Glomerular visceral epithelial cell (primary cell): ENCODE results near the gene LRP10.

Source experiments
- DNase-seq: peaks from one replicate; pipeline ENCODE4 v3.0.0-alpha.2; 2016; ENCODE audit errors: extremely low spot score

LRP10 gene

DNA sequence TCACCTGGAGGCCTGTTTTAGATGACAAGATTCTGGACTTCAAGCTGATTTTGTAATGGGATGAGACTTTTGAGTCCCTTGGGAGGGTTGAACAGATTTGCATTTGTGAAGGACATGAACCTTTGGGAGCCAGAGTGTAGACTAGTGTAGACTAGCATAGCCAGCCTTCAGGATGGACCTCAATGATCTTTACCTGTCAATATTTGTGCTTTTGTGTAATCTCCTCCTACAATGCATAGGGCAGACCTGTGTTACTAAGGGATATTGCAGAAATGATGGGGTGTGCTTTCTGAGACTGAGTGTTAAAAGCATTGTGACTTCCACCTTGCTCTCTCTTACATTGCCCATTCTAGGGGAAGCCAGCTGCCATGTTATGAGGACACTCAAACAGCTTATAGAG lies 9.9 kb upstream of the LRP10 start:
- DNase-seq: no peak

DNA sequence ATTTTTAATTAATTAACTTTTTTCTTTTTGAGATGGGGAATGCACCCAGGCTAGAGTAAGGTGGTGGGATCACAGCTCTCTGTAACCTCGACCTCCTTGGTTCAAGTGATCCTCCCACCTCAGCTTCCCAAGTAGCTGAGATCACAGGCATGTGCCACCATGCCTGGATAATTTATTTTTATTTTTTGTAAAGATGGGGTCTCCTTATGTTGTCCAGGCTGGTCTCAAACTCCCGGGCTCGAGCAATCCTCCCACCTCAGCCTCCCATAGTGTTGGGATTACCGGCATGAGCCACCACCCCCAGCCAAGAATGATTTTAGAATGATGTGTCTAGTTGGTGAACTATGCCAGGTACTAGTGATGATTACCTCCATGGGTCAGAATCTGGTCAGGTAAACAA lies 6.6 kb upstream of the LRP10 start:
- no peak for DNase-seq

DNA sequence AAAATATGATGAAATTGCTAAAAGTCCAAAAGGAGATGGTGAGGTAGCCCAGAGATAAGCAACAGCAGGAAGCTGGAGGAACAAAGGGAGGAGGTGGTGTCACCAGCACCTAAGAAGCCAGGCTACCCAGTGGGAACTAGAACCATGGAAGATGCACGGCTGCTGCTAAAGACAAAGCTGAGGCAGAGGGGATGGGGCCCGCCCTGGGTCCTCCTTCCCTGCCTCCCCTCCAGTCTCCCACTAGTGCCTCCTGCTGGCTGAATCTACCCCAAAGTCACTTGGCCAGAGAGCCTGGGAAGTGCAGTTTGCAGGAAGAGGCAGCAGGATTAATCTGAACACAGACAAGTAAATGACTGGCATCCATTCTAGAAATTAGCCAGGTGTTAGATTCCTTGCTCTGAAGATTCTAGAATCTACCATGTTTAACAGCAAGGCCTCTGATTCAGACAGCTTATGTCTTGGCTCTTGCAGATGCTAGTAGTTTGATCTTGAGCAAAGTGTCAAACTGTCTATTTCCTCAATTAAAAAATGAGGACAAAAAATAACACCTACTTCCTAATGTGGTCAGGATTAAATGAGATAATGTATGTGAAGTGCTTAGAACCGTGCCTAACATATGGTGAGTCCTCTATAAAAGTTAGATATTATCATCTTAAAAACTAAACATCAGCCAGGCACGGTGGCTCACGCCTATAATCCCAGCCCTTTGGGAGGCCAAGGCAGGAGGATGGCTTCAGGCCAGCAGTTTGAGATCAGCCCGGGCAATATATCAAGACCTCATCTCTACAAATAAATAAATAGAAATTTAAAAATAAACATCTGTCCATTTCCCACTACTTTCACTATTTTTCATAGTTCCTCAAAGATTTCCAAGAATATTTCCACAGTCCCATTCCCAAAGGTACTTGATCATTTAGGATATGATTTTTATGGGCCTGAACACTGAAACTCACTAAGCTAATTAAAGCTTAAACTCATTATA lies 5.8 kb upstream of the LRP10 start:
- DNase-seq: no peak

DNA sequence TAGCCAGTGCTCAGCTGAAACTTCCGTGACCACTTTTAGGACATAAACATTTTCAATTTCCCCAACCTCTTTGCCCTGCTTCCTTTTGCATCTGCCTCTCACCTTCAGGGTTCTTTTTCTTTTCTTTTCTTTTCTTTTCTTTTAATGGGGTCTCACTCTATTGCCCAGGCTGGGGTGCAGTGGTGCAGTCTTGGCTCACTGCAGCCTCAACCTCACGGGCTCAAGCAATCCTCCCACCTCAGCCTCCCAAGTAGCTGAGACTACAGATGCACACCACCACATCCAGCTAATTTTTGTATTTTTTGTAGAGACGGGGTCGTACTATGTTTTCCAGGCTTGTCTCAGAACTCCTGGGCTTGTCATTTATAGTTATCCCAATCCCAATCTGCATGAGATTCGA lies 4.7 kb upstream of the LRP10 start:
- no peak for DNase-seq

DNA sequence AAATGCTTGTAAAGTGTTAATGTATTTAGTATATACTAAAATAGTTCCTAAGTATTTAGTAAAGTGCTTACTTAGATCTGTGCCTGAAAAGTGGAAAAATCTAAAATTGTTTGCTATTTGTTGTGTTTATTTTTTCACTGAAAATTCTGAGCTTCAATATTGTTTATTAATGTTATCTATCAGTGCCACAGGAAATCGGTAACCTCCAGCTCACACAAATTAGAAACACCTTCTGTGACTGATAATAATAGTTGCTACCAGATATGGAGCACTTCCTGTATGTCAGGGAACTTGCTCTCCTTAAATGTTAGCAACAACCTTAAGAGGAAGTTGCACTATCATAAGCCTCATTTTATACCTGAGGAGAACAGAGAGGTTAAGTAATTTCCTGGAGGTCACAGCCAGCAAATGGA lies 723 bp upstream of the LRP10 start:
- DNase-seq: no peak

DNA sequence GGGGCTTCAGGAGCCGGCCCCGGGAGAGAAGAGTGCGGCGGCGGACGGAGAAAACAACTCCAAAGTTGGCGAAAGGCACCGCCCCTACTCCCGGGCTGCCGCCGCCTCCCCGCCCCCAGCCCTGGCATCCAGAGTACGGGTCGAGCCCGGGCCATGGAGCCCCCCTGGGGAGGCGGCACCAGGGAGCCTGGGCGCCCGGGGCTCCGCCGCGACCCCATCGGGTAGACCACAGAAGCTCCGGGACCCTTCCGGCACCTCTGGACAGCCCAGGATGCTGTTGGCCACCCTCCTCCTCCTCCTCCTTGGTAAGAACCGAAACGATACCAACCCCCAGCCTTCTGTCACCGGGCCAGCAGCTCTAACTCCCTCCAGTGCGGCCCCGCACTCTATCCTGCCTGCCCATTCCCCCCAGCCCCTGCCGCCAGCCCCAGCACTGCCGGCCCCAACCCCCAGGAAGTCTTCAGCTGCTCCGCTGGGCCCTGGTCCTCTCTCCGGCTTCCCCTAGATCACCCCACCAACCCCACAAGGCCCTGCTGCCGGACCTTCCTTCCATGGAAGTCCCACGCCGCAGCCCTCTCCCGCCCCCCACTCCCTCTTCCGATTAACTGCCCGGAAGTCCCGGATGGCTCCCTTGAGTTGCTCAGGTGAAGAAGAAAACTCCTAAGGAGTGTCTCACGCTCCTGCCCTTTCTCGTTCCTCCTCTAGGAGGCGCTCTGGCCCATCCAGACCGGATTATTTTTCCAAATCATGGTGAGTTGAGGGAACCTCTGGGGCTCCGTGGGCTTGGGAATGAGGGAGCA lies 693 bp downstream of the LRP10 start:
- DNase-seq: peak; percentile 91

DNA sequence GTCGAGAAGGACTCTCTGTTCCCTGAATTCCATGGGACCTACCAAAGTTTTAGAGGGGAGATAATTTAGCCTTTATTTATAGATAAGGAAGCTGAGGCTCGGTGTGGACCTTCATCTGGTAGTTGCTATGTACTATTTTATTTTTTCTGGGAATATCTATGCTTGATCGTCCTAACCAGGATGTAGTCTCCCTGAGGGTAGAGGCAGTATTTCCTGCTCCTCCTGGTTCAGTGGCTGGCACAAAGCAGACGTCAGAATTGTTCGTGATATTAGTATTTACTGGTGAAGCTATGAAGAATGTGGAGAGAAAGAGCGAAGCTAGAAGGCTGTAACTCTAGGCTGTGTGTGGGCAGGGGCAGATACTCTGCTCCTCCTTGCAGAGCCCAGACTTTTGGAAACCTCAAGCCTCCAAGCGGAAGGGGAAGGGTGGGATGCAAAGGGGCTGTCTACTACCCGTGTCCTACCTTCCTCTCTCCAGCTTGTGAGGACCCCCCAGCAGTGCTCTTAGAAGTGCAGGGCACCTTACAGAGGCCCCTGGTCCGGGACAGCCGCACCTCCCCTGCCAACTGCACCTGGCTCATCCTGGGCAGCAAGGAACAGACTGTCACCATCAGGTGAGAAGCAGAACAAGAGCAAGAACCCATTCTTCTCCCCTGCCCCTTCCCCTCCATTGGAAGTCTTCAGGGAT lies 1.4 kb downstream of the LRP10 start:
- DNase-seq: no peak

DNA sequence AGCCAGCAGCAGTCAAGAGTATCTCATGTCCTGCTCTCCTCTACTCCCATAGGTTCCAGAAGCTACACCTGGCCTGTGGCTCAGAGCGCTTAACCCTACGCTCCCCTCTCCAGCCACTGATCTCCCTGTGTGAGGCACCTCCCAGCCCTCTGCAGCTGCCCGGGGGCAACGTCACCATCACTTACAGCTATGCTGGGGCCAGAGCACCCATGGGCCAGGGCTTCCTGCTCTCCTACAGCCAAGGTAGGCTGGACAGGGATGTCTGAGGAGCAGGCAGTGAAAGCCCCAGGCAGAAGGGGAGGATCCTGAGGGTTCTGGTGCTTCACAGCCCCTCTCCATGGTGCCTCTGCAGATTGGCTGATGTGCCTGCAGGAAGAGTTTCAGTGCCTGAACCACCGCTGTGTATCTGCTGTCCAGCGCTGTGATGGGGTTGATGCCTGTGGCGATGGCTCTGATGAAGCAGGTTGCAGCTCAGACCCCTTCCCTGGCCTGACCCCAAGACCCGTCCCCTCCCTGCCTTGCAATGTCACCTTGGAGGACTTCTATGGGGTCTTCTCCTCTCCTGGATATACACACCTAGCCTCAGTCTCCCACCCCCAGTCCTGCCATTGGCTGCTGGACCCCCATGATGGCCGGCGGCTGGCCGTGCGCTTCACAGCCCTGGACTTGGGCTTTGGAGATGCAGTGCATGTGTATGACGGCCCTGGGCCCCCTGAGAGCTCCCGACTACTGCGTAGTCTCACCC lies 3.6 kb downstream of the LRP10 start:
- no peak for DNase-seq

DNA sequence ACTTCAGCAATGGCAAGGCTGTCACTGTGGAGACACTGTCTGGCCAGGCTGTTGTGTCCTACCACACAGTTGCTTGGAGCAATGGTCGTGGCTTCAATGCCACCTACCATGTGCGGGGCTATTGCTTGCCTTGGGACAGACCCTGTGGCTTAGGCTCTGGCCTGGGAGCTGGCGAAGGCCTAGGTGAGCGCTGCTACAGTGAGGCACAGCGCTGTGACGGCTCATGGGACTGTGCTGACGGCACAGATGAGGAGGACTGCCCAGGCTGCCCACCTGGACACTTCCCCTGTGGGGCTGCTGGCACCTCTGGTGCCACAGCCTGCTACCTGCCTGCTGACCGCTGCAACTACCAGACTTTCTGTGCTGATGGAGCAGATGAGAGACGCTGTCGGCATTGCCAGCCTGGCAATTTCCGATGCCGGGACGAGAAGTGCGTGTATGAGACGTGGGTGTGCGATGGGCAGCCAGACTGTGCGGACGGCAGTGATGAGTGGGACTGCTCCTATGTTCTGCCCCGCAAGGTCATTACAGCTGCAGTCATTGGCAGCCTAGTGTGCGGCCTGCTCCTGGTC lies 4.3 kb downstream of the LRP10 start:
- DNase-seq: no peak

DNA sequence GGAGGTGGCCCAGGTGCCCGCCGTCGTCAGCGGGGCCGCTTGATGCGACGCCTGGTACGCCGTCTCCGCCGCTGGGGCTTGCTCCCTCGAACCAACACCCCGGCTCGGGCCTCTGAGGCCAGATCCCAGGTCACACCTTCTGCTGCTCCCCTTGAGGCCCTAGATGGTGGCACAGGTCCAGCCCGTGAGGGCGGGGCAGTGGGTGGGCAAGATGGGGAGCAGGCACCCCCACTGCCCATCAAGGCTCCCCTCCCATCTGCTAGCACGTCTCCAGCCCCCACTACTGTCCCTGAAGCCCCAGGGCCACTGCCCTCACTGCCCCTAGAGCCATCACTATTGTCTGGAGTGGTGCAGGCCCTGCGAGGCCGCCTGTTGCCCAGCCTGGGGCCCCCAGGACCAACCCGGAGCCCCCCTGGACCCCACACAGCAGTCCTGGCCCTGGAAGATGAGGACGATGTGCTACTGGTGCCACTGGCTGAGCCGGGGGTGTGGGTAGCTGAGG lies 5.5 kb downstream of the LRP10 start:
- no peak for DNase-seq

DNA sequence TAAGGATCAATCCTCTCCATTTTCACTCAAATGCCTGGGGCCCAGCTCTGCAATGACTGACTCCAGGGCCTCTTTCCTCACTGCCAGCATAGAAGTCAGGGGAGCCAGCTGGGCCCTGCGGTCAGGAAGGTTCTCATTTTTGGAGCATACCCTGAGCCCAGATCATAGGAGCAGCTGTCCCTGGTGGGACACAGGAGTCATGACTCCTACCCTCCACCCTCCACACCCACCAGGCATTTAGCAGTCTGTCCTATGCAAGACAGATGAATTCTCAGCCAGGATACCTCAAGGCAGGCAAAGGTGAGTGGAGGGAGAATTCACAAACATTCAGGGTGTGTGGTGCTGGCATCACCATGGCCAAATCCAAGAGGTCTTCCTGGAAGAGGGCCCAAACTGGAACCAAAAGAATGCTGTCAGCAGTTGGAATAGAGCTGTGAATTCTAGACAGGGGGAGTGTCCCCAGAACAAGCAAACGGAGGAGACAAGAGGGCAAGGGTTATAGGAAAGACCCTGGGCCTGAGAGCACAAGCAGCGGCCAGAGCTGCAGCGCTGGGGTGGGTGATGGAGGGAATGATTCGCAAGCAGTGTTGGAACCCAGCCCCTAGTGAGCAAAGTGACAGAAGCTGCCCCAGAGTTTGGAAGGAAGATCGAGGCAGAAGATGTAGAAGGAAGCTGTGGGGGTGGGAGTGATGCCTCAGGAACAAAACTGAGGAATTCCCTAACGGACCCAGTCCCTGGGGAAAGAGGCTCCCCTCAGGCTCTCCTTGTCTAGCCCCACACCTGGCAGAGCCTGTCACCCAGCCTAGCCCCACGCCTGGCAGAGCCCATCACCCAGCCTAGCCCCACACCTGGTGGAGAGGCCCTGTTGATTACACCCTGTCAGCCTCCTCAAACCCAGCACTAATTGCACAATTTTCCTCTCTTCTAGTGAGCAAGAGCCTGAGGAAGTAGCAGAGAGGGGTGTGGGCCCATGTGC lies 7.0 kb downstream of the LRP10 start:
- no peak for DNase-seq

DNA sequence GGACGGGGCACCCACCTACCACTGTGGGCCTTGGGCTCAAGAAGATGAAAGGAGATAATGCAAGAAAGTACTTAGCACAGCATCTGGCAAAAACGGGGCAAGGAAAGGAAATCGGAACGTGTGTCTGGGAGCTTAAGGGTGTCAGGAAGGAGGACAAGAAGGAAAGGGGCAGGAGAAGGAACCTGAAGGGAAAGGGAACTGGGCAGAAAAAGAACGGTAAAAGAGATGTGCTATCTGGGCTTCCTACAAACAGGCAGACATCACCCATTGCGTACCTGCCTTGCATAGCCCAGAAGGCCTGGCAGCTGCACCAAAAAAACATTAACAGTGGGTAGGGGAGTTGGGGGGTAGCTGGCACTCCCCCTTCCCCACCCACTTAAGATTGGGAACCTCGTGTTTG lies 10.5 kb downstream of the LRP10 start:
- no peak for DNase-seq

DNA sequence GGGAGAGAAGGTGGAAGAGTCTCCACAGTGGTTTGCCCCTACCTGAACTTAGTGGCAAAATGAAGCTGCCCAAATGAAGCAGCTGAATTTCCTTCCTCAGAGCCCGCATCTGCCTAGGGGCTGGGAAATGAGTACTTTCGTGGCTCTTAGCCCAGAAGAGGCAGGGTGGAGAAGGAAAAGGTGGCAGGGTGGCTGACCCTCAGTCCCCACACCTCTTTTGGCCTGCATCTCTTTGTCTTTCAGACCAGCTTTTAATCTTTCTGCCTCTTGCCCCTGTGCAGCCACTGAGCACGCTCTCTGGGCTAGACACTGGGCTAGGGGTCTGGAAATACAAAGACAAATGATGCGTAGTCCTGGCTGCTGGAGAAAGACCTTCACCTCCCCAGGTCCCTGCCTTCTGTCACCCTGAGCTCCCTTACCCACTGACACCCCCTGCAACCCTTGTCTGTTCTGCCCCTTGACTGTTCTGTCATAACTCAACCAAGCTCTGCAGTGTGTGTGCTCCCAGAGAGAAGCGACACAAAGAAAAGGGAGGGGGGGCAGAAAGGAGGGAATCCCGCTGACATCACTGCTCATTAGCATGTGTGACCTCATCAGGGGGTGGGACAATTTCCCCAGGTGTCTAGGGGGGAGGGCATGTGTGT lies 11.1 kb downstream of the LRP10 start:
- DNase-seq: peak; percentile 56

DNA sequence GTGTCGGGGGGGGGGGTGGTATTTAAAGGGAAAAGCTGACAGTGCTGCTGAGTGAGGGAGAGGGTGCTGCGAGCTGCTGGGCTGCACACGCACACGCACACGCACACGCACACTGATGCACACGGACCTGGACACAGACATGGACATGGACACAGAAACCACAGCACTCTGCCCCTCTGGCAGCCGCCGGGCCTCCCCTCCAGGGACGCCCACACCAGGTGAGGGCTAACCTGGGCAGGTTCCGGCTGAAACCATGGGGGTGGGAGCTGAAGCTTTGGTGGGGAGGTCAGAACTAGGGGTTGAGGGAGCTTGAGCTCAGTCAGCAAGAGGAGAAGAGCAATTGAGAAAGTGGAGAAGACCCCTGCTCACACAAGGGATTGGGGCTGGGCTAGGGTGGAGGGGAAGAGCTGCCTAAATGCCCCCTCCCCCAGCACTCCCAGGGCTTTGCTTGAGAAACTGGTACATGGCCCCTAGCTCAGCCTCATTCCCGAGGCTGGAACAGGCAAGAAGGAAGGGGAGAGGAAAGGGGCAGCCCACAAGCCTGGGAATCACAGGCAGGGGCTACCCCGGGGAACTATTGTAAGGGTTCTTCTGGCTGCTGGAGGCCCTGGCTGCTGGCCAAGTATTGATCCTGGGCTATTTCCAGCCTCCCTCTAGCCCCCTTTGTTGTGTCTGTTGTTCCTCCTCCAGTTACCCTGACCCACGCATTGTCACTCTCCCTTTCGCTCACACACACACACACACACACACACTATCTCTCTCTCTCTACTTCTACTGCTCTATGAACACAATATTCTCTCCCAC lies 11.8 kb downstream of the LRP10 start, which contains the start of gene REM2:
Gene REM2 (plus strand): TSS at position 50 of the 804 bp plus-strand sequence. CDS start 66 bp downstream, at position 116.
- no peak for DNase-seq

DNA sequence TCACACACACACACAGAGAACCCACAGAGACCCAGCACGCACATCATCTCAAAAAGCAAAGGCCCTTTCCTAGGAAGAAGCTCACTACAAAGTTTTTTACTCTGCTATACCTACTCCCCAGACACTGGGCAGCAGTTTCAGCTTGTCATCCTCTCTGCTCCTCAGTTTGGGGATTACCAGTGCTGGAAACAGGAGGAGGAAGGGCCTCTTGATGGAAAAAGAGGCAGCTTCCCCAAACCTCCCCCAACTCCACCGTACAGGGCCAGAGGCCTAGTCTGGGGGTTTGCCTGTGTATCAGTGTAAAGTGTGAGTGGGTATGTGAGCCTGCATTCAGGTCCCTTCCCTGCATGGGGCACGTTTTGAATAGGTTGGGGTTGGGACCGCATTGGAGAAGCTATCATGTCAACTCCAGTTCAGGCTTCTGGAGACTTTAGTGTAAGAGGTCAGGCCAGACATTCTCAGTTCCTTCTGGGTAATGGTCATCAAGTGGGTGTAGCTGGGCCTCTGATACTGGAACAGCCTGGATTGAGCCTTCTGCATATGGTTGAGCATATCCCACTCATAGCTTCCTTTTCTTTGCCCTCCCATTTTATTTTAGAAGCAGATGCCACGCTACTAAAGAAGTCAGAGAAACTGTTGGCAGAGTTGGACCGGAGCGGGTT lies 12.7 kb downstream of the LRP10 start:
- DNase-seq: no peak

DNA sequence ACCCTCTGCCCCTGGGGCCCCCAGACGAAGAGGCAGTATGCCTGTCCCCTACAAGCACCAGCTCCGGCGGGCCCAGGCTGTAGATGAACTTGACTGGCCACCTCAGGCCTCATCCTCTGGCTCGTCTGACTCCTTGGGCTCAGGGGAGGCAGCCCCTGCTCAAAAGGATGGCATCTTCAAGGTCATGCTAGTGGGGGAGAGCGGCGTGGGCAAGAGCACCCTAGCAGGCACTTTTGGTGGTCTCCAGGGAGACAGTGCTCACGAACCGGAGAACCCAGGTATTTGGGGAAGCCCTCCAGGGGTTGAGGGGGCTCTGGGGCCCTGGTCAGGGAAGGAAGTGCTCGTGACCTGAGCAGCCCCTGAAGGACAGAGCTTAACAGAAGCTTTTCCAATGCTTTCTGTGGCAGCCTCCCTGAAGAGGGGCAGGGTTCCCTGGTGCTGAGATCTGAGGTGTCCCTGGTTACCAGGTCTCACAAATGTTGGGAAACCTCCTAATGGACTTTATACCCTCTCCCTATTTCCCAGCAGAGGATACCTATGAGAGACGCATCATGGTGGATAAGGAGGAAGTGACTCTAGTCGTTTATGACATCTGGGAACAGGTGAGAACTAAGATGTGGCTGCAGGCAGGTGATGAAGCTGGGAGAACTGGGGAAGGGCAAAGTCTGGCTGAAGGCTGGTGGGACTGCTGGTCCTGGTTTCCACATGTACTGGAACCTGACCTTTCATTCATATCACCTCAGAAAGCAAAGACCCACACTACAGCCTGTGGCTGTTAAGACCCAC lies 13.4 kb downstream of the LRP10 start:
- no peak for DNase-seq

DNA sequence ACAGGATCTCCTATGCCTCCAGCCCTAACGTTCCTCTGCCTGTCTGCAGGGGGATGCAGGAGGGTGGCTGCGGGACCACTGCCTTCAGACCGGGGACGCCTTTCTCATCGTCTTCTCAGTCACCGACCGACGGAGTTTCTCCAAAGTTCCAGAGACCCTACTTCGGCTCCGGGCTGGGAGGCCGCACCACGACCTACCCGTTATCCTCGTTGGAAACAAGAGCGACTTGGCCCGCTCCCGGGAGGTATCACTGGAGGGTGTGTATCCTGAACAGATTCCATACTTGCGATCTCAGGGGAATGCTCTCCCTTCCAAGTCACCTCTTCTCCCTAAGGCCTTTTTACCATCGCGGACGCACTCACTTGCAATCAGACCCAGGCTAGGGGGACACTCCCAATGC lies 14.4 kb downstream of the LRP10 start:
- DNase-seq: no peak
